ENCODE measurements around the gene TMEM109.

Gene TMEM109

DNA sequence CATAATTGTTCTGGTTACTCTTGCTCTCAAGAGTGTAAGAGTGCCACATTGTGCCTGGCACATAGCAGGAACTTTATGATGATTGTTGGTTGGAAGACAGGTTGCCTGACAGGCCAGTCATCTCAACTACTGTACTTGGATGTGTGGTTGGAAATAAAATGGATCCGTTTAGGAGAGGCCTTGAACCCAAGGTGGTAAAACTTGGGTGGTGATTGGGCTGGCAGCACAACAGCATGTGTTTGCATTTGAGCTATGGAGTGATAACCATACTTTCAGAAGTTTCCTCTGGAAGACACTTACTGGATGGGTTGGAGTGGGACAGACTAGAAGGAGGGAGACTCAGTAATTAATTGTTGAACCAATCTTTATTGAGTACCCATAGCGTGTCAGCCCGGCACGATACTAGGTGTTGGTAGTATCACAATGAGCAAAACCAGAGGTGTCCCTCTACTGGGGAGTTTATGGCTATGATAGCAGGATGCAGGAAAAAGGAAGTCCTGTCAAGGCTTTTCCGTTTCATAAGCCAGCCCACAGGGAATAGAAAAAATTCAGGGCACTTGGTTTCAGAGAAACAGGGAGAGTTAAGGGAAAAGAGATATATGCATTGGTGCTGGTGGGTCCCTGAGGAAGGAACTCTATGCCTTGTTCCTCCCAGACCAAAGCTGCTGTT lies 3.1 kb upstream of the TMEM109 start:
- no peak overlapping the region; the same call in 1 of the 2 replicates for H3K27ac ChIP-seq (replicated peaks)
- H3K27me3 ChIP-seq (ENCODE audit: insufficient read depth, poor library complexity, severe bottlenecking) = no peaks in the 10 kb centered on the region
- peak in 1 of 2 experiments; percentile 45 for DNase-seq (ENCODE audit: low read depth in 1 of 2, low spot score in 1 of 2)
- H3K4me3 ChIP-seq (replicated peaks; ENCODE audit: insufficient read depth, low read length) = no peak overlapping the region
- TF ChIP-seq, protein P1, sequence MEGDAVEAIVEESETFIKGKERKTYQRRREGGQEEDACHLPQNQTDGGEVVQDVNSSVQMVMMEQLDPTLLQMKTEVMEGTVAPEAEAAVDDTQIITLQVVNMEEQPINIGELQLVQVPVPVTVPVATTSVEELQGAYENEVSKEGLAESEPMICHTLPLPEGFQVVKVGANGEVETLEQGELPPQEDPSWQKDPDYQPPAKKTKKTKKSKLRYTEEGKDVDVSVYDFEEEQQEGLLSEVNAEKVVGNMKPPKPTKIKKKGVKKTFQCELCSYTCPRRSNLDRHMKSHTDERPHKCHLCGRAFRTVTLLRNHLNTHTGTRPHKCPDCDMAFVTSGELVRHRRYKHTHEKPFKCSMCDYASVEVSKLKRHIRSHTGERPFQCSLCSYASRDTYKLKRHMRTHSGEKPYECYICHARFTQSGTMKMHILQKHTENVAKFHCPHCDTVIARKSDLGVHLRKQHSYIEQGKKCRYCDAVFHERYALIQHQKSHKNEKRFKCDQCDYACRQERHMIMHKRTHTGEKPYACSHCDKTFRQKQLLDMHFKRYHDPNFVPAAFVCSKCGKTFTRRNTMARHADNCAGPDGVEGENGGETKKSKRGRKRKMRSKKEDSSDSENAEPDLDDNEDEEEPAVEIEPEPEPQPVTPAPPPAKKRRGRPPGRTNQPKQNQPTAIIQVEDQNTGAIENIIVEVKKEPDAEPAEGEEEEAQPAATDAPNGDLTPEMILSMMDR (IDR thresholded peaks at IDR 0.05; ENCODE audit: insufficient read depth, low read length) = no peak
- TF ChIP-seq POLR2AphosphoS5 (IDR thresholded peaks at IDR 0.05; ENCODE audit: low read depth) (no peak), SPI1 (IDR thresholded peaks at IDR 0.05; ENCODE audit: borderline replicate concordance, low read depth) (peak; percentile 84)
- TF ChIP-seq, protein P2, sequence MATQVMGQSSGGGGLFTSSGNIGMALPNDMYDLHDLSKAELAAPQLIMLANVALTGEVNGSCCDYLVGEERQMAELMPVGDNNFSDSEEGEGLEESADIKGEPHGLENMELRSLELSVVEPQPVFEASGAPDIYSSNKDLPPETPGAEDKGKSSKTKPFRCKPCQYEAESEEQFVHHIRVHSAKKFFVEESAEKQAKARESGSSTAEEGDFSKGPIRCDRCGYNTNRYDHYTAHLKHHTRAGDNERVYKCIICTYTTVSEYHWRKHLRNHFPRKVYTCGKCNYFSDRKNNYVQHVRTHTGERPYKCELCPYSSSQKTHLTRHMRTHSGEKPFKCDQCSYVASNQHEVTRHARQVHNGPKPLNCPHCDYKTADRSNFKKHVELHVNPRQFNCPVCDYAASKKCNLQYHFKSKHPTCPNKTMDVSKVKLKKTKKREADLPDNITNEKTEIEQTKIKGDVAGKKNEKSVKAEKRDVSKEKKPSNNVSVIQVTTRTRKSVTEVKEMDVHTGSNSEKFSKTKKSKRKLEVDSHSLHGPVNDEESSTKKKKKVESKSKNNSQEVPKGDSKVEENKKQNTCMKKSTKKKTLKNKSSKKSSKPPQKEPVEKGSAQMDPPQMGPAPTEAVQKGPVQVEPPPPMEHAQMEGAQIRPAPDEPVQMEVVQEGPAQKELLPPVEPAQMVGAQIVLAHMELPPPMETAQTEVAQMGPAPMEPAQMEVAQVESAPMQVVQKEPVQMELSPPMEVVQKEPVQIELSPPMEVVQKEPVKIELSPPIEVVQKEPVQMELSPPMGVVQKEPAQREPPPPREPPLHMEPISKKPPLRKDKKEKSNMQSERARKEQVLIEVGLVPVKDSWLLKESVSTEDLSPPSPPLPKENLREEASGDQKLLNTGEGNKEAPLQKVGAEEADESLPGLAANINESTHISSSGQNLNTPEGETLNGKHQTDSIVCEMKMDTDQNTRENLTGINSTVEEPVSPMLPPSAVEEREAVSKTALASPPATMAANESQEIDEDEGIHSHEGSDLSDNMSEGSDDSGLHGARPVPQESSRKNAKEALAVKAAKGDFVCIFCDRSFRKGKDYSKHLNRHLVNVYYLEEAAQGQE (IDR thresholded peaks at IDR 0.05; ENCODE audit: insufficient replicate concordance, low read depth) = no peak

DNA sequence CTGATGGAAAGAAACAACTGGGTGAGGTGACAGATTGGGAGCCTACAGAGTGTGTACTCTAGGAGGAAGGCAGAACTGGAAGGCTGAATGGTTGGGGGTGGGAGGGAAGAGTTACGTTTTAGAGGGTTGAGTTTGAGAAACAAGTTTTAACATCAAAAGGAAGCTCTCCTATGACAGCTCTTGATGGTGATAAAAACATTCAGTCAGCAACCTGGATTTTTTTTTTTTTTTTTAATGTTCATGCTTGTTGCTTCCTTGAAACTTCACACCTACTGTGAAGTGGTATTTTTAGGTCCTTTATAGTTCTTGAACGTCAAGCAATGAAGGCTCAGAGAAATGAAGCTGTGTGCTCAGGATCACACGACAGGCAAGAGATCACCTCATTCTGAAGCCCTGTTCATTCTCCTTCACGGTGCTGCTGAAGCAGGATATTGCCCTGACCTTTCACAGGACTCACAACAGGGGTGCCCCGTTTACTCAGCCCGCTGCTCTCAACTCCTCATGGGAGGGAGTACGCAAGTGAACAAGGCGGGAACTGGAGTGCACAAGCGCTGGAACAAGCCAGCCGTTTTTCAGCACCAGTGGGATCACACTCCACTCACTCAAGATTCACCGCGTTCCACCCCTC lies 1.6 kb upstream of the TMEM109 start:
- Histone ChIP-seq H3K27me3 (ENCODE audit: insufficient read depth, poor library complexity, severe bottlenecking) (no peaks in the 10 kb centered on the region), H3K27ac (replicated peaks) (no peak overlapping the region), H3K4me3 (replicated peaks; ENCODE audit: insufficient read depth, low read length) (no peak overlapping the region)
- no peak for TF ChIP-seq SPI1 (IDR thresholded peaks at IDR 0.05; ENCODE audit: borderline replicate concordance, low read depth)
- TF ChIP-seq, protein P2 (IDR thresholded peaks at IDR 0.05; ENCODE audit: insufficient replicate concordance, low read depth) = no peak
- TF ChIP-seq, protein P1 (IDR thresholded peaks at IDR 0.05; ENCODE audit: insufficient read depth, low read length) = no peak
- TF ChIP-seq GABPA (IDR thresholded peaks at IDR 0.05; ENCODE audit: low read depth) = no peak
- no peak for TF ChIP-seq POLR2AphosphoS5 (IDR thresholded peaks at IDR 0.05; ENCODE audit: low read depth)
- no peak for DNase-seq (ENCODE audit: low read depth in 1 of 2, low spot score in 1 of 2)

DNA sequence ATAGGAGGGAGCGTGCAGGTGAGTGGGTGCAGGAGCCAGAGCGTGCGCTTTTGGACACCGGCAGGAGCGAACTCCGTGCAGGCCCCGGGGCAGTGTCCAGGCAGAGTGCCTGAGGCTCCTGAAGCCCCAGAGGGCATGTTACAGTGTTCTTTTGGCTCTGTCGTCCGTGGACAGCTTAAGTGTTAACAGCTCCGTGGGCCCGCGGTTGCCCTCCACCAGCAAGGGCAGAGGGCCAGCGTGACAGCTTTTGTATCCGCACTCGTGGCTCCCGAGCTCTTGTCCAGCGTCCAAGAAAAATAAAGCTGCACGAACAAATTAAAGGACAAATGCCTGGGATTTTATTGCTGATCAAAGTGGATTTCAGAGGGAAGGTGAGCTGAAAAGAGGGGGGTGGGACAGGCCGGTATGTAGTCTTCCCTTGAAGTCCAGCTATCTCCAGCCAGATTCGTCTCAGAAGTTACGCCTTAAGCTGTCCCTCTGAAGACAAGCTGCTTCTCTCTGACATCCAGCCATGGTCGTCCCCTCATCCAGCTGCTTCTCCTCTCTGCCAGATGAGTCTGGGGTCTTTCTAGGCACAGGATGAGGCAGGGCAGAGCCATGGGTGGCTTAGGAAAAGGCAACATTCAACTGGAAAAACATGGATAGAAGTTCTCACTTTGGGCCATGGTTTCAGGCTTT lies 968 bp upstream of the TMEM109 start:
- DNase-seq (ENCODE audit: low read depth in 1 of 2, low spot score in 1 of 2) = no peak
- no peak overlapping the region for H3K4me3 ChIP-seq (replicated peaks; ENCODE audit: insufficient read depth, low read length)
- no peaks in the 10 kb centered on the region for H3K27me3 ChIP-seq (ENCODE audit: insufficient read depth, poor library complexity, severe bottlenecking)
- peak overlapping the region; percentile 74 for H3K27ac ChIP-seq (replicated peaks)
- TF ChIP-seq POLR2AphosphoS5 (IDR thresholded peaks at IDR 0.05; ENCODE audit: low read depth) (no peak), SPI1 (IDR thresholded peaks at IDR 0.05; ENCODE audit: borderline replicate concordance, low read depth) (no peak), GABPA (IDR thresholded peaks at IDR 0.05; ENCODE audit: low read depth) (no peak)
- TF ChIP-seq, protein P2 (IDR thresholded peaks at IDR 0.05; ENCODE audit: insufficient replicate concordance, low read depth) = no peak
- TF ChIP-seq, protein P1 (IDR thresholded peaks at IDR 0.05; ENCODE audit: insufficient read depth, low read length) = no peak
